ENCODE results near the gene EFTUD2.
"Not testable (repeated sequence)": the region's sequence is repeated elsewhere in the genome, so short reads cannot be mapped to it uniquely, and the experiment has no call there.

The EFTUD2 gene

DNA sequence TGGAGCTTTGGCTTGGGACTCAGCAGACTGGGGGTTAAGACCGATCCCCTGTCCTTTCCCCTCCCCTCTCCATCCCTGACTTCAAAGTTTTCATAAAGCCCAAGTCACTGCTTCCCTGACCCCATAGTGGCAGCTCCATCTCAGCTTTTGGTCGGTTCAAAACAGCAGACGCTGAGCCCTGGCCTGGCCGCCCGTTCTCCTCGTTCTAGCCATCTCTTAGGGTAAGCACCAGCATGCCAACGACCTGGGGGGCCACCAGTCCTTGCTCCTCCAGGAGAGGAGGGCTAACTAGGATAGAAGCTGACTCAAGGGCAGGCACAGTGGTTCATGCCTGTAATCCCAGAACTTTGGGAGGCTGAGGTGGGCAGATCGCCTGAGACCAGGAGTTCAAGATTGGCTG is 53.0 kb downstream of the EFTUD2 start:
- no peak for DNase-seq

DNA sequence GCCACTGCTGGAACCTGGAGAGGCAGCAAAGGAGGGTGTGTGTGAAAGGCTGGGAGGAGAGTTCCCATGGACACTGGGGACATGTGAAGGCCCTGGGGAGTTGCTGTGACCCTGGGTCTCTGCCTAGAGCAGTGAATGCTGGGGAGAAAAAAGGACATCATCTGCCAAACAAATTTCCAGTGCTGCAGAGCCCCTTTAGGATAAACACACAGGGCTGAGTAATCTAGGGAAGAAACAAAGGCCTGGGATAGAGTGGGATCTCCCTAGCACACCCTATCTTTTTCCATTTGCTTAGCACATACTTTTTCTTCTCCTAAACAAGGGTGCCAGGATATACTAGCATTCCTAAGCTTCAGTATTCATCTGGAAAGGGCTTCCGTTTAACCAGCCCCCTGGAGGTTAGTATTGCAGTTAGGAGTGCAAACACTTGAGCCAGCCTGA is 54.8 kb downstream of the EFTUD2 start:
- no peak for DNase-seq

DNA sequence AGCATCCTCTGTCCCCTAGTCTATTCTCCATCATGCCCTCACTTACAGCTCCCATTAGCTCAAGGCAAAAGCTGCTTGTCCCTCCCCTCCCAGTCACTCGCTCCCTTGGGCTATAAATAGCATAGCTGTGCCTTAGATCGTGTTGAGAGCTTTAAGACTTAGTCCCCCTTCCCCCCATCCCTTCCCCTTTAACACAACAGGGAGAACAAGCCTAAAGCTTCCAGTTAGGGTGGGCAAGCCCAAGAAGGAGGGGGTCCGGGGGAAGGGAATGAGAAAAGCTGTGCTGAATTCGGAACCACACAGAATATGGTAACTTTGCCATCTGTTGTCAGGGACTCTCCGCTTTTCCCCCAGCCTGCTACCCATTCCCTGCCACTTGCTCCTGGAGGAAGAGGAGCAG is 56.5 kb downstream of the EFTUD2 start:
- no peak for DNase-seq

DNA sequence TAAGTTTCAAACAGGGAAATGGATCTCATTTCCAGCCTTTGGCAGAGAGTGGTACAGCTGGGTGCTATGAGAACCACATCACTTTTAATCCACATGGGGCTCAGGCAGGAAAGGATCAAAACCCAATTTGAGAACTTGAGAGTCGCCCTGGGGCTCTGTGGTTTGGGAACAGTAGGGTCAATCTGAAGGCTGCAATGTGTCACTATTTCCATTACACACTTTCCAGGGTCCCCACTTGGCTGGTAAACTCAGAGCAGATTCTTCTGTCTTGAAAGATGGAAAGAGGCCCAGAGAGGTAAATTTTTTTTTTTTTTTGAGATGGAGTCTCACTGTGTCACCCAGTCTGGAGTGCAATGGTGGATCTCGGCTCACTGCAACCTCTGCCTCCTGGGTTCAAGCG is 58.3 kb downstream of the EFTUD2 start:
- no peak for DNase-seq

DNA sequence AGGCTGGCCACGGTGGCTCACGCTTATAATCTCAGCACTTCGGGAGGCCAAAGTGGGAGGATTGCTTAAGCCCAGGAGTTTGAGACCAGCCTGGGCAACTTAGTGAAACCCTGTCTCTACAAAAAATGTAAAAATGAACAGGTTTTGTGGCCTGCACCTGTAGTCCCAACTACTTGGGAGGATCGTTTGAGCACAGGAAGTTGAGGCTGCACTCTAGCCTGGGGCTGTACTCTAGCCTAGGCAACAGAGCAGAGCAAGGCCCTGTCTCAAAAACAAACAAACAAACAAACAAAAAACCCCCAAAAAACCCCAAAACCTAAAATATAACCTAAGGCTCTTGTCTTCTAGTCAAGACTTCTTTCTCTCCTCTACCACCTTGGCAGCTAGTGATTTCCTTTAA is 59.0 kb downstream of the EFTUD2 start:
- no peak for DNase-seq

DNA sequence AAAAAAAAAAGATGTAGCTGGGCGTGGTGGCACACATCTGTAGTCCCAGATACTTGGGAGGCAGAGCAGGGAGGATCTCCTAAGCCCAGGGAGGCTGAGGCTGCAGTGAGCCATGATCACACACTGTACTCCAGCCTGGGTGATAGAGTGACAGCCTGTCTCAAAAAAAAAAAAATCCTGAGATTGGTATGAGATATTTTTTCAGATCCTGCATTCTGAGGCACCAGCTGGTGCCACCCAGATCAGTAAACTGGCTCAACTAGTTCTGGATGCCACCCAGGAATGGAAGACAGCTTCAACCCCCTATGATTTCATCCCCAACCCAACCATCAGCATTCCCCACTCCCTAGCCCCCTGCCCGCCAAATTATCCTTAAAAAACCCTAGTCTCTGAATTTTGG is 62.0 kb downstream of the EFTUD2 start:
- DNase-seq = no peak

DNA sequence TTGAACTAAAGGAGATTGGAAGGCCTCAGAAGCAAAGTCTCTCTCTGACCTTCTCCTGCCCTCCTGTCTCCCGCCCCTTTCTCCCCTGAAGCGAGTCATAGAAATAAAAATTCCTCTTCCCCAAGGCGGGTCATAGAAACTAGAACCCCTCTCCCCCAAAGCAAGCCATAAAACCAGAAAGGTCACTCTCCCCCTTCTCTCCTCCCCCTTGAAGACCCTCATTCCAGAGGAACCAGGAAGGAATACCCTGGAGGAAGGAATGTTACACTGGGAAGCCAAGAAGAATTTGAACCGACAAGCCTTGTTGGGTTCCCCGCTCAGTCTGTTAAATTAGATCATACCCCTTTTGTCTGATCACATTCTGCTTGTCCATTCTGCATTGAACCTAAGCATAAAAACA is 66.4 kb downstream of the EFTUD2 start:
- no peak for DNase-seq

DNA sequence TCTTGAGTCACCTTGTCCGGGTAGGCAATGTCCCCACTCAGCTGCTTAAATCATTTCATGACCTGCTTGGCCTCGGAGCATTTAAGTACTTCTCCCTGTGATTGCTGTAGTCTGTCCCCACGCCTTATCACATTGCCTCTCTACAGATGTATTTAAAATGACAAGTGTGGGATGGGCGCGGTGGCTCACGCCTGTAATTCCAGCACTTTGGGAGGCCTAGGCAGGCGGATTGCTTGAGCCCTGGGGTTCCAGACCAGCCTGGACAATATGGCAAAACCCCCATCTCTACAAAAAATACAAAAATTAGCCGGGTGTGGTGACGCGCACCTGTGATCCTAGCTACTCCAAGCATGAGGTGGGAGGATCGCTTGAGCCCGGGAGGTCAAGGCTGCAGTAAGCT is 67.9 kb downstream of the EFTUD2 start:
- no peak for DNase-seq

DNA sequence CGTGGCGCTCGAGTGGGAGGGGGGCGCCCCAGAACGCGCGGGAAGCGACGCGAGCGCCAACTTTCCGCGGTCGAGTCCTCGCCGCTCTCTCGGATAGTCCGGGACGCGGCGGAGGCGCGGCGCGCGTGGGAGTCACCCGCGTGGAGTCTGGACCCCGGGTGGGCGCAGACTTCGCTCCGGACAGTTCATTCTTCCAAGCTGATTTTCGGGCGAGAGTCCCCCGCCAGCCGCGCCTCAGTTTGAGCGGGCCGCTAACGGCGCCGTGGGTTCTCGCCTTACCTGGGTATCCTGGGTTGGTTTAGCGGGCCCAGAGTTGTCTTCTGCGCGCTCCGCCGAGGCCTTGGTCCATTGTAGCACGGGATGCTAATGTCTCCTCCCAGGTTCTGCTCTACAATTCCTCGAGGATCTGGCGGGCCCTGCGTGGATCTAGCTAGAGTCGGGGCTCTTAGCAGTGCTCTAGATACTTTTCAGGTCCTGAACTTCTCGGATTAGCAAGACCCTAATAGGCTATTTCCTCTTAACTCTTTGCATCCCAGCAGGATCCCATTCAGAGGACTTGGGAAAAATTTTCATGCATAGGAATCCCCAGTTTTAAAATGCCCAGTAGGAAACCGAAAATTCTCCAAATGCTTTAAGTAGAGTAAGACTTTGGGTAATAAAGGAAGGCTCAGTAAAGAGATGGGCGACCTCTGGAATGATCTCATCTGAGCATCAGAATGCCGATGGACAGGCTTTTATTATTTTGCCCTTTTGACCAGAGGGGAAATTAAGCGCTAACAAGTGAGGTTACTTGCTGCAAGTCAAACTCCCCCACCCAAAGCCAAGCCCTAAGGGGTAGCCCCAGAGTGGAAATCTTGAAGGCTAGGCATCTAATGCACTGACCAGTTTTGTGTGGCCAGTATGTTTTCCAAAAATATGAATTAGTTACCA is 68.6 kb downstream of the EFTUD2 start:
- peak; percentile 39 for DNase-seq

DNA sequence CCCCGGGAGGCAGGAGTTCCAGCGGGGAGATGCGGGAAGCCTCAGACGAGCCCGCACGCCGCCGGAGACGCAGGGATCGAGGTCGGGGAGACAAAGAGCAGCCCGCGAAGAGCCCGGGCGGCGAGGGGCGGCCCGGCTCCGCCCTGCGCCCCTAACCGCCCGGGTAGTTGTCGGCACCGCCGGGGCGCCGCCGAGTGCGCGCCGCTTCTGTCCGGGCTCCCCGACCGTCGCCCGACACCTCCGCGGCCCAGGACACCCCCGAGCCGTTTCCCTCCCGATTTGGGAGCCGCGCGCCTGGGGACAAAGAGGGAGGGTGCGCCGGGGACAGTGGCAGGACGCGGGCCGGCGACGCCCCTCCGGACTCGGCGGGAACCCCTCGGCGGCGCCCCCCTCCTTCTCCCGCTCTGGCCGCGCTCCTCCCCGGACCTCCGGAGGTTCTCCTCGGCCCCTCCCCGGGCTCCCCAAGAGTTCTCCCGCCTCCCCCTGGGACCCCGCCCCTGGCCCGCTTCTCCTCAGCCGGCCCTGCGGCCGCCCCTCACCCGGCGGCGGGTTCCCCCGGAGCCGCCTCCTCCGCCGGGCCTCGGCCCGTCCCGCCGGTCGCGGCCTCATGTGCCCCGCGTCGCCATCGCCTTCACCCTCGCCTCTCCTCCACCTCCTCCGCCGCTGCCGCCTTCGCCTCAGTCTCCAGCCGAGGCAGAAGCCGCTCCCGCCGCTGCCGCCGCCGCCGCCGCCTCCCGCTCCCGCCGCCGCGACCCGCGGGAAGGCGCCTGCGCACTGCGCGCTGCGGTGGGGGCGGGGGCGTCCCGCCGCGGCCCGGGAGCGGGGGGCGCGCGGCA is 69.5 kb downstream of the EFTUD2 start, which contains the start of gene GJC1:
Gene GJC1 (minus strand): TSS at position 765 of the 836 bp plus-strand sequence. CDS start 24,470 bp downstream, outside the sequence.
- DNase-seq = no peak

DNA sequence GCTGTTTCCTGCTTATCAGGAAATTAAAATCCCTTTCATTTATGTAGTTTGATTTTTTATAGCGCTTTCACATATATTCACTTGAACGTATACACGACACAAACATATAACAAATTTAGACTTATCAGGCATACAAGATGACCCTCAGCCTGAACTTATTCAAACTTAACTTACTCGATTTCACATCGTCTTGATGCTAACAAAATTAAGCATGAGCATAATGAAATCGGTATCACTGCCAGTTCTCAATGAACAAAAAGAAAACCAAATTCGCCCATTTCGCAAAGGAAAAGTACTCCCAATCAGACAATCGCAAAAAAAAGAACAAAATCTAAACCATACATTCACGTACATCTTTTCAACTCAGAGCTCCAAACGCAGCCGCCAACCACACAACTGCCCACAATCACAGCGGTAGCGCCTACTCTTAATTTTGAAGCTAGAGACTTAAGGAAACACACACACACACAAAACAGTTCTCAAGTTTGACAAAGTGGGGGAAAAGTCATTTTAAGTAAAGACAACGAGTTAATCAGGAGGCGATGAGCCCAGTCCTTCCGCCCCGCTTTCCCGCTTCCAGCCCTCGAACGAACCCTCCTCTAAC is 70.2 kb downstream of the EFTUD2 start:
- peak; percentile 48 for DNase-seq

DNA sequence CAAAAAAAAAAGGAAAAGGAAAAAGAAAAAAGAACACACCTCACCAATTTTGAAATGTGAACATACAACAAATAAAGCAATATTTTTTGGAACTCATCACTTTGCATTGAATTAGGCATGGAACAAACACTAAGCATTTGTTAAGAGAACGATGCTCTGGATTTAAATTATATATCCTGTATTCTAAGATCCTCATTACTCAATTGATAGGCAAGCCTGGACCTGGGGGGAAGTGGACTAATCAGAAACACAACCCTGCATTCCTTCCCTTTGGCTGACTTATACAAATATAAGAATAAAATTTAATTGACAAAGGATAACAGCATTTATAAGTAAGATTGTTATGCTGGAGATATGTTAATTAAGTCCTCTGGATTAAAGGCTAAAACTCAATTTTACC is 71.4 kb downstream of the EFTUD2 start:
- DNase-seq = no peak

DNA sequence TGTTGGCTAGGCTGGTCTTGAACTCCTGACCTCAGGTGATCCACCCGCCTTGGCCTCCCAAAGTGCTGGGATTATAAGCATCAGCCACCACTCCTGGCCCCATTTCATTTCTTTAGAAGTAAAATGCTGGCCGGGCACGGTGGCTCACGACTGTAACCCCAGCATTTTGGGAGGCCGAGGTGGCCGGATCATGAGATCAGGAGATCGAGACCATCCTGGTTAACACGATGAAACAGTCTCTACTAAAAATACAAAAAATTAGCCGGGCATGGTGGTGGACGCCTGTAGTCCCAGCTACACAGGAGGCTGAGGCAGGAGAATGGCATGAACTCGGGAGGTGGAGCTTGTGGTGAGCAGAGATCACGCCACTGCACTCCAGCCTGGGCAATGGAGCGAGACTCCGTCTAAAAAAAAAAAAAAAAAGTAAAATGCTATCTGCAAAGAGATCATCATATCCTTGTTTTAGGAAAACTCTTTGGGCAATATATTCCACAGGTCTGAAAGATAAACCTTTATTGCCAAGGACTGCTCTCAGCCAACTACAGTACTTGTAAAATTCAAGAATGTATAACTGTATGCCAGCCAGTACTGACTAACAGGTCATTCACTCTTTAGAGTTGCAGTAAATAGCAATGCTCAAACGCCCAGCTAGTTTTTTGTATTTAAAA is 73.0 kb downstream of the EFTUD2 start:
- no peak for DNase-seq

DNA sequence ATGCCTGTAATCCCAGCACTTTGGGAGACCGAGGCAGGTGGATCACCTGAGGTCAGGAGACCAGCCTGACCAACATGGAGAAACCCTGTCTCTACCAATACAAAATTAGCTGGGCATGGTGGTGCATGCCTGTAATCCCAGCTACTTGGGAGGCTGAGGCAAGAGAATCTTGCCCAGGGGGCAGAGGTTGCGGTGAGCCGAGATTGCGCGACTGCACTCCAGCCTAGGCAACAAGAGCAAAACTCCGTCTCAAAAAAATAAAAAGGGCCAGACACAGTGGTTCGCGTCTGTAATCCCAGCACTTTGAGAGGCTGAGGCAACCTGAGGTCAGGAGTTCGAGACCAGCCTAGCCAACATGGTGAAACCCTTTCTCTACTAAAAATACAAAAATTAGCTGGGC is 74.0 kb downstream of the EFTUD2 start:
- not testable (repeated sequence) for DNase-seq

DNA sequence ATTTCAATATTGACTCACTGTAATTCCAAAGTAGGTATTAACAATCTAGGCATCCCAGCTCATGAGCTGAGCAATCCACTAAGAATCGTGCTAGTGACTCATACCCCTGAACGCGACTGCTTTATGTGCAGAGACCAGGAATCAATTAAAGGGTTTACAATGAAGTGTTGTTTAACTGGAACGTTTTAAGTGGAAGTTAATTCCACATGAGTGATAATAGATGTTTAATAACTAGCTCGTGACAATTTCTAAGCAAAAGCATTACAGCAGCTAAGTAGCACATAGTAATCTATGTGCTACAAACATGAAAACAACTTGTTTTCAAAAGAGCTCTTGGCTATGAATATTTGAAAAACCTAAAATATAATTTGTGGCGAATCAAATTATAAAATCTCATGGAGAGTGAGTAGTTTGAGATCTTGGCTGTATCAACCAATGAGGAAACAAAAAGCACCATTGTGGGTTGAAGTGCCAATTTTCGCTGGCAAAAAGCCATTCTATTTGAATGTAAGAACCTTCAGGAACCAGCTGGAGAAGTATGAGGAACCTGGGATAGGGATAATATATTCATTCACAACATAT is 78.5 kb downstream of the EFTUD2 start:
- peak; percentile 99 for DNase-seq

DNA sequence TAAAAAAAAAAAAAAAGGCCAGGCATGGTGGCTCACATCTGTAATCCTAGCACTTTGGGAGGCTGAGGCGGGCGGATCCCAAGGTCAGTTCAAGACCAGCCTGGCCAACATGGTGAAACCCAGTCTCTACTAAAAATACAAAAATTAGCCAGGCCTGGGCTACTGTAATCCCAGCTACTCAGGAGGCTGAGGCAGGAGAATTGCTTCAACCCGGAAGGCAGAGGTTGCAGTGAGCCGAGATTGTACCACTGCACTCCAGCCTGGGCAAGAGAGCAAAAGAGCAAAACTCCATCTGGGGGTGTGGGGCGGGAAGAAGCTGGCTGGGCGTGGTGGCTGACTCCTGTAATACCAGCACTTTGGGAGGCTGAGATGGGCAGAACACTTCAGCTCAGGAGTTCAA is 80.7 kb downstream of the EFTUD2 start:
- not testable (repeated sequence) for DNase-seq

DNA sequence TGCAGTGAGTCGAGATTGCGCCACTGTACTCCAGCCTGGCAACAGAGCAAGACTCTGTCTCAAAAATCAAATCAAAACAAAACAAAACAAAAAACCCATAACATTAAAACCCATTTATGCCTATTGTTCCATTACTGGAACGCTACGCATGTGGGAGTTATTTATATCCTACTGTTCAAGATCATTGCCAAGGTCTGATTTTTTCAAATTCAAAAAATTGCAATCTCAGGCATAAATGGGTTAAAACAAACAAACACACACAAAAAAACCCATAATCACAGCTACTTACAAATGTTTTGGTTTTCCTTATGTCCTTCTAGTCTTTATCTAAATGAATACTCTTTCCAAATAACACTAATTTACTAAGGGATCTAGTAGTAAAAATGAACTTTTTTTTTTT is 87.0 kb downstream of the EFTUD2 start:
- DNase-seq = no peak

DNA sequence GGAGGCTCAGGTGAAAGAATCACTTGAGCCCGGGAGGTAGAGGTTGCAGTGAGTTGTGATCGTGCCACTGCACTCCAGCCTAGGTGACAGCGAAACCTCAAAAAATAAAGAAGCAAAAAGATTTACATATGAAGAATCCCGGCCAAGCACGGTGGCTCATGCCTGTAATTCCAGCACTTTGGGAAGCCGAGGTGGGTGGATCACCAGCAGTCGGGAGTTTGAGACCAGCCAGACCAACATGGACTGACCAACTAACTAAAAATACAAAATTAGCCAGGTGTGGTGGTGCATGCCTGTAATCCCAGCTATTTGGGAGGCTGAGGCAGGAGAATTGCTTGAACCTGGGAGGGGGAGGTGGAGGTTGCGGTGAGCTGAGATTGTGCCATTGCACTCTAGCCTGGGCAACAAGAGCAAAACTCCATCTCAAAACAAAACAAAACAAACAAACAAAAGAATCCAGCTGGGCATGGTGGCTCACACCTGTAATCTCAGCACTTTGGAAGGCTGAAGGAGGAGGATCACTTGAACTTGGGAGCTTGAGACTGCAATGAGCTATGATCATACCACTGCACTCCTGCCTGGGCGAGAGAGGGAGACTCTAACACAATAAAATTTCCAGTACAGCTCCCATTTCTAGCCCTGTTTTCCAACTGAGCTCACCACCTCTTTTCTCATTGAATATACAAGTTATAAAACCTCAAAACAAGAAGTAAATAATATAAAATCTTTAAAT is 90.4 kb downstream of the EFTUD2 start:
- DNase-seq = not testable (repeated sequence)

DNA sequence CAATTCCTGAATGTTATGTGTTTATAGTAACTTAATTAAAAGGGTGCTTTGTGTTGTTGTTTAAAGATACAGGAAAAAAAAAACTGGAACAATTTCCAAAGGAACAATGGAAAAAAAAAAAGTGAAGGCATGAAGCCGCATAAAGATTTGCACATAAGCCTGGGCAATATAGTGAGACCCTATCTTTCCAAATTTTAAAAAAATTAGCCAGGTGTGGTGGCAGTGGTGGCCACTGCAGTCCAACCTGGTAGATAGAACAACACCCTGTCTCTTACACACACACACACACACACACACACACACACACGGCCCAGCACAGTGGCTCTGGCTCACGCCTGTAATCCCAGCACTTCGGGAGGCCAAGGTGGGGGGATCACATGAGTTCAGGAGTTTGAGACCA is 91.1 kb downstream of the EFTUD2 start:
- no peak for DNase-seq

DNA sequence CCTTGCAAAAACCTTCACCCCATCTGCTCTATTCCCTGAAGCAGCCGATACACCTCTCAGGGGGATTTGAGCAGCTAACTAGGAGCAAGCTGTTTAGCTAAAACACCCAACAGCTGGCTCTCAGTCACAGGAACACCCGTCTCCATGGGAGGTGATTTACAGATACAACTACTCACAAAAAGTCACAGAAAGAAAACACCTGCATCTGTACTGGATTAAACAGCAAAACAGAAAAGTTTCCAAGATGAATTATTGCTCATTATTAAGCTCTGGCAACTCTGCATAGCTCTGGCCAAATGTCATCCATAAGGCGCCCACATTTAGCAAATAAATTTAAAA is 91.5 kb downstream of the EFTUD2 start:
- no peak for DNase-seq

DNA sequence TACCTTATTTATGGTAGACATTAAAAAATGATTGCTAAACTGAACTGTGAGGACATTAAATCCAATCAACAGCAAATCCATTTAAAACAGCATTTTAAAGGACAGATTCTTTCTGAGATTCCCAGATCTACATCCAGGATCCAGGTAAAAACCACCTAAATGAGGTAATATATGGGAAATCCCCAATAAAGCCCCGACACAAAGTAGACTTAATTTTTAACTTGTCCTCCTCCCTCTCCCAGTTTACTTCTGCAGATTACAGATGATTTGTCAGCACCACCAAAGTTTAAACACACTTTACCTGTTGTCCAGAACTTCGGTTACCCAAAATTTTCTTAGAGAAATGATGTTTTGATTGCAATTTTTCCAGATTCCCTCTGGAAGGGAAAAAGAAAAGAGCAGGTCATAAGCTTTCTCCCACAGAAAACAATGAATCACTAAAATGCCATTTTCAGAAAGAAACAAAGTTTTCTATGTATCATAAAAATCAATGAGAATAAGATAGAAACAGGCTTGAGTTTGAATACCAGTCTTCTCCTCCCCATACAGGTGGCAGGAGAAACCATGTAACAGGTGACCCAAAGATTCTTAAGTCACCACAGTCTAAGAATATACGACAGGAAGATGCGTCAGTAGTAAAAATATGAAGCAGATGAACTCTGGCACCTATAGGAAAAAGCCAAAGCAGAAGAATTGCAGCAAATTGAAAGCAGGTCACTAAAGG is 92.0 kb downstream of the EFTUD2 start:
- no peak for DNase-seq

All from DMS79 treated with DMSO at 0.1 percent for 48 hours (cell line).